HG02884 (cell line): ENCODE measurements around the gene ZBTB25.
A peak's percentile ranks its signal among the peaks of the same experiment; 100 is the strongest.

Experiments used
- ATAC-seq: cut with Tn5 transposase; IDR thresholded peaks from one replicate; pipeline ENCODE4 v1.9.1; 2021; ENCODE audit warnings: mild to moderate bottlenecking, moderate library complexity; ENCODE audit not compliant: unreplicated experiment

The ZBTB25 gene

GRCh38 chr14:64488590-64489099 is 15.0 kb downstream of the ZBTB25 start:
- no peak for ATAC-seq

- no peak for ATAC-seq
Measured at GRCh38 chr14:64478634-64479250, 24.9 kb downstream of the ZBTB25 start.

GRCh38 chr14:64476438-64476837 is 27.2 kb downstream of the ZBTB25 start:
- ATAC-seq, result no peak

GRCh38 chr14:64475585-64476273 is 27.9 kb downstream of the ZBTB25 start:
- ATAC-seq, result no peak

- no peak for ATAC-seq
Measured at GRCh38 chr14:64474698-64475097, 28.9 kb downstream of the ZBTB25 start.

- ATAC-seq, result no peak
Measured at GRCh38 chr14:64474041-64474440, 29.6 kb downstream of the ZBTB25 start.

- ATAC-seq, result no peak
Measured at GRCh38 chr14:64468451-64468850, 35.2 kb downstream of the ZBTB25 start.

- ATAC-seq, result no peak
Measured at GRCh38 chr14:64467566-64467965, 36.1 kb downstream of the ZBTB25 start.

- ATAC-seq, result no peak
Measured at GRCh38 chr14:64467101-64467500, 36.5 kb downstream of the ZBTB25 start.

- no peak for ATAC-seq
Measured at GRCh38 chr14:64465831-64466554, 37.6 kb downstream of the ZBTB25 start.

GRCh38 chr14:64465191-64465822 is 38.3 kb downstream of the ZBTB25 start, which contains the start of gene AKAP5:
AKAP5 (plus strand) TSS chr14:64465499; CDS start chr14:64468395, 2,896 bp downstream.
- ATAC-seq, result peak; percentile 44

GRCh38 chr14:64464651-64465050 is 39.0 kb downstream of the ZBTB25 start:
- ATAC-seq, result no peak

- ATAC-seq, result no peak
Measured at GRCh38 chr14:64463873-64464272, 39.8 kb downstream of the ZBTB25 start.

- no peak for ATAC-seq
Measured at GRCh38 chr14:64463195-64463594, 40.4 kb downstream of the ZBTB25 start.

GRCh38 chr14:64461221-64461620 is 42.4 kb downstream of the ZBTB25 start:
- no peak for ATAC-seq

- no peak for ATAC-seq
Measured at GRCh38 chr14:64459405-64460136, 44.1 kb downstream of the ZBTB25 start.

- no peak for ATAC-seq
Measured at GRCh38 chr14:64454671-64455070, 49.0 kb downstream of the ZBTB25 start.

- no peak for ATAC-seq
Measured at GRCh38 chr14:64450255-64450654, 53.4 kb downstream of the ZBTB25 start.

- ATAC-seq, result no peak
Measured at GRCh38 chr14:64447876-64448670, 55.6 kb downstream of the ZBTB25 start.
